ACC112 (cell line): ENCODE measurements around the gene PHYKPL.
"Not testable (repeated sequence)": the region's sequence is repeated elsewhere in the genome, so short reads cannot be mapped to it uniquely, and the experiment has no call there.

Experiments
- H2AFZ ChIP-seq: fragments of 200-600 bp; sonication (generic); one replicate; pipeline ENCODE4 v1.6.0; 2017; ENCODE audit warnings: antibody characterized with exemption, low read length; ENCODE audit not compliant: unreplicated experiment
- H3K27ac ChIP-seq: fragments of 200-600 bp; sonication (generic); 2 replicates; pipeline ENCODE4 v1.5.1; 2014; ENCODE audit warnings: low read depth, mild to moderate bottlenecking, antibody characterized with exemption, low read length, moderate library complexity
- H3K27me3 ChIP-seq: fragments of 200-600 bp; sonication (generic); 2 replicates; pipeline ENCODE4 v1.6.1; 2014; ENCODE audit warnings: mild to moderate bottlenecking, antibody characterized with exemption, low read length, moderate library complexity, mixed read lengths; ENCODE audit not compliant: insufficient read depth
- H3K36me3 ChIP-seq: fragments of 200-600 bp; sonication (generic); 2 replicates; pipeline ENCODE4 v1.6.1; 2016; ENCODE audit warnings: mild to moderate bottlenecking, antibody characterized with exemption, low read length, moderate library complexity, mixed read lengths; ENCODE audit not compliant: insufficient read depth
- H3K4me1 ChIP-seq: fragments of 200-600 bp; sonication (generic); one replicate; pipeline ENCODE4 v1.6.1; 2016; ENCODE audit warnings: low read length, mixed read lengths; ENCODE audit not compliant: insufficient read depth, unreplicated experiment, control insufficient read depth
- H3K4me3 ChIP-seq: fragments of 200-600 bp; sonication (generic); 2 replicates; pipeline ENCODE4 v1.5.1; 2014; ENCODE audit warnings: mild to moderate bottlenecking, low read depth, low read length
- H3K79me2 ChIP-seq: fragments of 200-600 bp; sonication (generic); one replicate; pipeline ENCODE4 v1.6.0; 2016; ENCODE audit warnings: low read length; ENCODE audit not compliant: control insufficient read depth, unreplicated experiment, insufficient read depth

PHYKPL gene

DNA sequence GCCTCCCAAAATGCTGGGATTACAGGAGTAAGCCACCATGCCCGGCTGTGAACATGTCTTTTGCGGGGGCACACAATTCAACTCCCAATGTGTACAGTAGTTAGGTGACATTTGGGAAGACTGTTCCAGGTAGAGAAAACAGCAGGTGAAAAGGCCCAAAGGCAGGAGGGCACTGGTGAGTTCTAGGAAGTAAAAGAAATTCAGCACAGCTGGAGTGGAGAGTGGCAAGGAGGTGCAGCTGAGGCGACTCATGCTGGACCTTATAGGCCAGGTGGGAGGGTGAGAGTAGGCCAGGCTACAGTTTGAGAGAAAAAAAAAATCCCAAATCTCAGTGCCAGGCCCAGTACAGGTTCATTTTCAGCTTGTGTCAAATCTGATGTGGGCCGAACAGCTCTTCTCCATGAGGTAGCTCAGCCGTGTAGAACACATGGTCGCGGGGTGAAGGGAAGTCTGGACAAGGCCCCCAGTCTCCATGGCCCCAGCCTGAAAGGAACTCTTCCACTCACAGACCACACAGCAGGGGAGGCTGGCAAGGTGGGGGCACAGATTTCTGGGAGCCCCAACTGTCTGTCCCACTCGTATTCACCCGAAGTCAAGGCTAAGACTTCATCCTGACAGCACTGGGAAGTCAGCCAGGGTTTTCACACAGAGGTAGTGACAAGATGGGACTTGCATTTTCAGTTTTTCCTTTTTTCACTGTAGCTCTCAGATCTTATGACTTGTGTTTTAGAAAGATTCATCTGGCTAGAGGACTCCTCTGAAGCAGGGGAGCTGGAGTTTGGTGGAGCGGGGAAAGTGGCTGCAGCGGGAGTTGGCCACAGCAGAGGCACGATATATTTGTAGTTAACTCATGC, 32.8 kb downstream of the PHYKPL start:
- H3K79me2 ChIP-seq = peaks cover 4% of the 10 kb centered on the region
- H3K4me3 ChIP-seq = no peak overlapping the region
- H3K27me3 ChIP-seq = peaks cover 1% of the 10 kb centered on the region; the same call in 1 of the 2 replicates
- H3K27ac ChIP-seq = no peak overlapping the region
- H3K36me3 ChIP-seq = no peaks in the 10 kb centered on the region
- H3K4me1 ChIP-seq = peaks cover 5% of the 10 kb centered on the region
- H2AFZ ChIP-seq = no peak overlapping the region

DNA sequence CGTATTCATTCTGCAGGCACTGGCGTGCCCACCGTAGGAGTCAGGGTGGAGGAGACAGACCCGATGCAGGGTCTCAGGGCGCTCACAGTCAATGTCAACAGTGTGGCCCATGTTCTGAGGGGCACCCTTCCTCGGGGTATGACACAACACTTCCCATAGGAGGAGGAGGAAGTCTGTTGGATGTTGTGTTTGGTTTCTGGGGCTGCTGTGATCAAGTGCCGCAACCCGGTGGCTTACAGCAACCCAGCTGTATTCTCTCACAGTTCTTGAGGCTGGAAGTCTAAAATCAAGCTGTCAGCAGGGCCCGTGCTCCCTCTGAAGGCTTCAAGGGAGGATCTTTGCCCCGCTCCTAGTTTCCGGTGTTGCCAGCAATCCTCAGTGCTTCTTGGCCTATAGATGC, 33.9 kb downstream of the PHYKPL start:
- H2AFZ ChIP-seq = no peak overlapping the region
- H3K36me3 ChIP-seq = no peaks in the 10 kb centered on the region
- no peak overlapping the region for H3K27ac ChIP-seq
- H3K4me3 ChIP-seq = no peak overlapping the region
- peaks cover 5% of the 10 kb centered on the region for H3K4me1 ChIP-seq
- peaks cover 12% of the 10 kb centered on the region for H3K27me3 ChIP-seq
- H3K79me2 ChIP-seq = no peaks in the 10 kb centered on the region

DNA sequence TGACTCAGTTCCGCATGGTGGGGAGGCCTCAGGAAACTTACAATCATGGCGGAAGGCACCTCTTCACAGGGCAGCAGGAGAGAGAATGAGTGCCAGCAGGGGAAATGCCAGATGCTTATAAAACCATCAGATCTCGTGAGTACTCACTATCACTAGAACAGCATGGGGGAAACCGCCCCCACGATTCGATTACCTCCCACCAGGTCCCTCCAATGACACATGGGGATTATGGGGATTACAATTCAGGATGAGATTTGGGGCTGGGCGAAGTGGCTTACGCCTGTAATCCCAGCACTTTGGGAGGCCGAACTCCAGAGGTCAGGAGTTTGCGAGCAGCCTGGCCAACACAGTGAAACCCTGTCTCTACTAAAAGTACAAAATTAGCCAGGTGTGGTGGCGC, 34.5 kb downstream of the PHYKPL start:
- H3K27me3 ChIP-seq = peaks cover 13% of the 10 kb centered on the region
- not testable (repeated sequence) for H3K79me2 ChIP-seq, H3K4me1 ChIP-seq, H3K27ac ChIP-seq, H2AFZ ChIP-seq, H3K36me3 ChIP-seq, H3K4me3 ChIP-seq

DNA sequence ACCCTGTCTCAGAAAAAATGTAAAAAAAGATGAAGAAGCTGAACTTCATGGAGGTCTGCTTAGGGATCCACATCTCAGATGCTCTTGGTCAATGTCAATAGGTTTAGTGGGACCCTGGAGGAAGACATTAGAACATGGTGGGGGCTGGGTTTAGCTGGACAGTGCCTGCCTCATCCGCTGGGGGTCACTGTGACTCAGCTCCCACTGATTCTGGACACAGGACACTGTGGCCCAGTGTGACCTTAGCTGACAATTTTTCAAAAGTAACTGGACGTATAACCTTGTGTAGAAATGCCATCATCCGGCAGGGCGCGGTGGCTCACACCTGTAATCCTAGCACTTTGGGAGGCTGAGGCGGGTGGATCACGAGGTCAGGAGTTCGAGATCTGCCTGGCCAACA, 35.6 kb downstream of the PHYKPL start:
- Histone ChIP-seq H3K4me3 (no peak overlapping the region), H3K36me3 (no peaks in the 10 kb centered on the region), H3K4me1 (peaks cover 3% of the 10 kb centered on the region), H3K27me3 (peaks cover 13% of the 10 kb centered on the region), H3K27ac (no peak overlapping the region), H2AFZ (no peak overlapping the region), H3K79me2 (no peaks in the 10 kb centered on the region)

DNA sequence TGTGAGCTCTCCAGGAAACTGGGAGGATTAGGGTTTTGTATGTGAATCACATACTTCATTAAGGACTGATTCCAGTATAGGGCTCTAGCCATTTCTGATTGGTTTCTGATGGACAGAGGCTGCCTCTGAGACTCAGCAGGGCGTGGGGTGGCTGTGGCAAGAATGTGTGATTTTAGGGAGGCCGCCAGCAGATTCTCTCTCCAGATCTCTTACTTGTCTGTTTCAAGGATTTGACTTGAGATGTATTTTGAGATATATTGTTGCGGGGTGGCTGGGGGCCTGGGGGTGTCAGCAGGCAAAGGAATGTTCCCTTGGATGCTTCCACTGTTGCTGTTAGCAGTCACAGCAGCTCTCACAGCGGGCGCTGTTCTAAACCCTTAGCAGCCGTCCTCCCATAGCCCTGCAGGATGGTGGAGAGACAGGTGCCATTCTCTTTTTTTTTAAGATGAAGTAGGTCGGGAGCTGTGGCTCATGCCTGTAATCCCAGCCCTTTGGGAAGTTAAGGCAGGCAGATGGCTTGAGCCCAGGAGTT, 36.3 kb downstream of the PHYKPL start:
- Histone ChIP-seq H3K27me3 (peaks cover 13% of the 10 kb centered on the region), H3K4me1 (no peaks in the 10 kb centered on the region), H2AFZ (no peak overlapping the region), H3K27ac (no peak overlapping the region), H3K4me3 (no peak overlapping the region), H3K36me3 (no peaks in the 10 kb centered on the region), H3K79me2 (no peaks in the 10 kb centered on the region)

DNA sequence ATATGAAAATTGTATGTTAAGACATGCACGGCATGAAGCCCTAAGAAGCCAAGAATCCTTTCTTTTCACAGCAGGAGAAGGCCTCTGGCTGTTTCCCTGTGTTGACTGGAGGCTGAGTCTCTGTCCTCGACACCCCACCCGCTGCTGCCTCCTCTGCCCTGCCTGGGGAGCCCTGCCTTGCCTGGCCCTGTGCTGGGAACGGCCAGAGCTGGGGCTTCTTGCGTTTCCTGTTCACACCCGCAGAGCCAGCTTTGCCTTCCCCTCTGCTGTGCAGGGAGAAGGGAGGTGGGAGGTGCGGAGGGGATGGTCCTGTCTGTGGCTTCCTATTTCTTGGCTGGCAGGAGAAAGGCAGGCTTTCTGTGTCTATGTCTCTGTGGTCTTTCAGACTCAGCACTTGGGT, 38.6 kb downstream of the PHYKPL start:
- no peaks in the 10 kb centered on the region for H3K79me2 ChIP-seq
- no peaks in the 10 kb centered on the region for H3K36me3 ChIP-seq
- H3K27me3 ChIP-seq = peaks cover 13% of the 10 kb centered on the region
- no peak overlapping the region for H3K4me3 ChIP-seq
- no peak overlapping the region for H3K27ac ChIP-seq
- no peaks in the 10 kb centered on the region for H3K4me1 ChIP-seq
- no peak overlapping the region for H2AFZ ChIP-seq

DNA sequence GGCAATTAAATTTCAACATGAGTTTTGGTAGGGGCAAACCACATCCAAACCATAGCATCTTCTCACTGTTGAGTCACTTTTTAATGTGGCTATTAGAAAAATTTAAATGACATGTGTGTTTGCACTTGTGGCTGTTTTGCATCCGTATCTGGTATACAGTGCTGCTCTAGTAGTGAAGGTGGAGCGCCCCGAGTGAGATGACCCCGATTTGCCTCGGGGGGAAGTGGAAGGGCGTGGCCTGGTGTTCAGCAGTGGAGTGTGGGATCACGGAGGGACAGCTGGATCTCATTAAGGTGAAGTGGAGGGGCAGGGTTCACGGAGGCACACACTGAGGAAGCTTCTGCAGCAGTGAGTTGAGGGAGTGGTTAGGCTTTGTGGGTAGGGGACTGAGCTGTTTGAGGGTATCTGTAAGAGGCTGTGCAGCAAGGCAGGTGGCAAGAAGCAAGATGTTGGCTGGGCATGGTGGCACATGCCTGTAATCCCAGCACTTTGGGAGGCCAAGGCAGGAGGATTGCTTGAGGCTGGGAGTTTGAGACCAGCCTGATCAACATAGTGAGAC, 39.3 kb downstream of the PHYKPL start:
- no peak overlapping the region for H3K27ac ChIP-seq

DNA sequence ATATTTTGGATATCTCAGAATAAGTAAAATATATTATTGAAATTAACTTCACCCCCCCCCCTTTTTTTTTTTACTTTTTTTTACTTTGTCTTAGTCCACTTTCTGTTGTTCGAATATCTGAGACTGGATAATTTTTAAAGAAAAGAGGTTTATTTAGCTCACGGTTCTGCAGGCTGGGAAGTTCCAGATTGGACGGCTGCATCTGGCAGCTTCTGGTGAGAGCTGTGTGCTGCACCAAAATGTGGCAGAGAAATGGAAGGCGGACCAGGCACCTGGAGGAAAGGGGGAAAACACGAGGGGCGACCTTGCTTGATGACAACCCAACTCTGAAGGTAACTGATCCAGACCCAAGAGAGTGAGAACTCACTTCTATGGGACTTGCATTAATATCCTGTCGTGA, 39.8 kb downstream of the PHYKPL start:
- H3K27me3 ChIP-seq = peaks cover 13% of the 10 kb centered on the region
- no peaks in the 10 kb centered on the region for H3K4me1 ChIP-seq
- no peak overlapping the region for H2AFZ ChIP-seq
- H3K79me2 ChIP-seq = no peaks in the 10 kb centered on the region
- H3K27ac ChIP-seq = no peak overlapping the region
- no peaks in the 10 kb centered on the region for H3K36me3 ChIP-seq
- no peak overlapping the region for H3K4me3 ChIP-seq

More for the DNA sequence above, 39.3 kb downstream of the PHYKPL start:
- Histone ChIP-seq H3K36me3 (no peaks in the 10 kb centered on the region), H3K4me3 (no peak overlapping the region), H3K79me2 (no peaks in the 10 kb centered on the region), H3K27me3 (peaks cover 13% of the 10 kb centered on the region), H2AFZ (no peak overlapping the region), H3K4me1 (no peaks in the 10 kb centered on the region)

DNA sequence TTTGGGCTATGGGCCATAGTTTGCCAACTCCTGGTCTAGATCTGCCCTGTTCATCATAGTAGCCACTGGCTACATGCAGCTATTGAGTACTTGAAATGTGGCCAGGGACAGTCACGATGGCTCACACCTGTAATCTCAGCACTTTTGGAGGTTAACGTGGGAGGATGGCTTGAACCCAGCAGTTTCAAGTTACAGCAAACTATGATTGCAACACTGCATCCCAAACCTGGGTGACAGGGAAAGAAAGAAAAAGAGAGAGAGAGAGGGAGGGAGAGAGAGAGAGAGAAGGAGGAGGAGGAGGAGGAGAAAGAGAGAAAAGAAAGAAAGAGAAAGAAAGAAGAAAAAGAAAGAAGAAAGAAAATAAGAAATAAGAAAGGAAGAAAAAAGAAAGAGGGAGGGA, 40.4 kb downstream of the PHYKPL start:
- peaks cover 13% of the 10 kb centered on the region for H3K27me3 ChIP-seq
- no peak overlapping the region for H3K27ac ChIP-seq
- H3K4me1 ChIP-seq = no peaks in the 10 kb centered on the region
- H3K4me3 ChIP-seq = no peak overlapping the region
- H3K79me2 ChIP-seq = no peaks in the 10 kb centered on the region
- no peaks in the 10 kb centered on the region for H3K36me3 ChIP-seq
- H2AFZ ChIP-seq = no peak overlapping the region

DNA sequence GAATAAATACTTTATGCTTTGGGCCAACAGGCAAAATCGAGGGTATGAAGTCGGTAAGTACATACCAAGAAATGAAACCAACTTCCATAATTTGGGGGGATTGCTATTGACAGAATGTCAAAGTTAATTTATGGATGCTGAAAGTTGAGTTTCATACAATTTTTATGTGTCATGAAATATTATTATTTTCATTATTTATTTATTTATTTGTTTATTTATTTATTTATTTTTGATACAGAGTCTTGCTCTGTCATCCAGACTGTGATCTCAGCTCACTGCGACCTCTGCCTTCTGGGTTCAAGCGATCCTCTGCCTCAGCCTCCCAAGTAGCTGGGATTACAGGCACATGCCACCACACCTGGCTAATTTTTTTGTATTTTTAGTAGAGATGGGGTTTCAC, 40.9 kb downstream of the PHYKPL start:
- no peak overlapping the region for H2AFZ ChIP-seq
- no peak overlapping the region for H3K27ac ChIP-seq
- H3K4me3 ChIP-seq = no peak overlapping the region
- H3K27me3 ChIP-seq = peaks cover 13% of the 10 kb centered on the region
- no peaks in the 10 kb centered on the region for H3K79me2 ChIP-seq
- H3K36me3 ChIP-seq = no peaks in the 10 kb centered on the region
- no peaks in the 10 kb centered on the region for H3K4me1 ChIP-seq

DNA sequence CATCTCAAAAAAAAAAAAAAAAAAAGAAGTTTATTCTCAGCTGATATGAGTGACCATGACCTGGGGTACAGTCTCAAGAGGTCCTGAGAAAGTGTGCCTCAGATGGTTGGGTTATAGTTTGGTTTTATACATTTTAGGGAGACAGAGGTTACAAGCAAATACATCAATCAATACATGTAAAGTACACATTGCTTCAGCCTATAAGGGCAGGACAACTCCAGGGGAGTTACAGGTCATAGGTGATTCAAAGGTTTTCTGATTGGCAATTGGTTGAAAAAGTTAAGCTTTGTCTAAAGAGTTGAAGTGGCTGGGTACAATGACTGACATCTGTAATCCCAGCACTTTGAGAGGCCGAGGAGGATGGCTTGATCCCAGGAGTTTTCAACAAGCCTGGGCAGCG, 43.2 kb downstream of the PHYKPL start:
- Histone ChIP-seq H3K27me3 (peaks cover 8% of the 10 kb centered on the region), H3K4me3 (no peak overlapping the region)

More for the DNA sequence above, 43.2 kb downstream of the PHYKPL start:
- Histone ChIP-seq H3K79me2 (no peaks in the 10 kb centered on the region), H3K27ac (no peak overlapping the region), H3K4me1 (no peaks in the 10 kb centered on the region), H3K36me3 (no peaks in the 10 kb centered on the region), H2AFZ (no peak overlapping the region)
